OCI-LY1 (cell line): Measurements from ENCODE around the gene BCAR1.

Experiments used
- H2AFZ ChIP-seq: fragments of 200-600 bp; sonication (generic), shearing (Covaris generic); 2 replicates; pipeline ENCODE4 v1.6.0; 2014; ENCODE audit warnings: antibody characterized with exemption, mild to moderate bottlenecking, low read length
- H3F3A ChIP-seq: fragments of 200-600 bp; sonication (generic), shearing (Covaris generic); 2 replicates; pipeline ENCODE4 v1.6.0; 2014; ENCODE audit warnings: mild to moderate bottlenecking, antibody characterized with exemption, low read length, moderate library complexity; ENCODE audit not compliant: insufficient read depth
- H3K27ac ChIP-seq: fragments of 200-600 bp; sonication (generic); 2 replicates; pipeline ENCODE4 v1.5.1; 2014; ENCODE audit warnings: low read length, mixed run types, mild to moderate bottlenecking, low read depth; ENCODE audit not compliant: poor library complexity, severe bottlenecking
- H3K27me3 ChIP-seq: fragments of 200-600 bp; sonication (generic); 2 replicates; pipeline ENCODE4 v1.6.0; 2014; ENCODE audit warnings: antibody characterized with exemption, mild to moderate bottlenecking, low read length, moderate library complexity; ENCODE audit not compliant: insufficient read depth
- H3K36me3 ChIP-seq: fragments of 200-600 bp; sonication (generic); 2 replicates; pipeline ENCODE4 v1.6.1; 2014; ENCODE audit warnings: mild to moderate bottlenecking, antibody characterized with exemption, low read length, moderate library complexity, mixed read lengths; ENCODE audit not compliant: insufficient read depth
- H3K4me1 ChIP-seq: fragments of 200-600 bp; sonication (generic); 2 replicates; pipeline ENCODE4 v1.5.1; 2014; ENCODE audit warnings: mild to moderate bottlenecking, low read length, moderate library complexity; ENCODE audit not compliant: insufficient read depth, severe bottlenecking
- H3K4me2 ChIP-seq: fragments of 200-600 bp; sonication (generic), shearing (Covaris generic); 2 replicates; pipeline ENCODE4 v1.6.1; 2014; ENCODE audit warnings: low read length
- H3K4me3 ChIP-seq: fragments of 200-600 bp; sonication (generic); 2 replicates; pipeline ENCODE4 v1.5.1; 2014; ENCODE audit warnings: low read length, low read depth, mild to moderate bottlenecking, mixed read lengths; ENCODE audit not compliant: poor library complexity, severe bottlenecking
- H3K79me2 ChIP-seq: fragments of 200-600 bp; shearing (Covaris generic); 2 replicates; pipeline ENCODE4 v1.6.1; 2016; ENCODE audit warnings: mixed run types, low read length, mixed read lengths; ENCODE audit not compliant: insufficient read depth
- H3K9ac ChIP-seq: fragments of 200-600 bp; sonication (generic), shearing (Covaris generic); 2 replicates; pipeline ENCODE4 v1.6.1; 2014; ENCODE audit warnings: mild to moderate bottlenecking, low read length, mixed read lengths
- H3K9me2 ChIP-seq: fragments of 200-600 bp; sonication (generic), shearing (Covaris generic); 2 replicates; pipeline ENCODE4 v1.6.1; 2014; ENCODE audit warnings: low read depth, mild to moderate bottlenecking, low read length, mixed read lengths
- H3K9me3 ChIP-seq: fragments of 200-600 bp; shearing (Covaris generic); 2 replicates; pipeline ENCODE4 v1.6.1; 2014; ENCODE audit warnings: low read length, mixed read lengths
- H4K20me1 ChIP-seq: fragments of 200-600 bp; sonication (generic), shearing (Covaris generic); 2 replicates; pipeline ENCODE4 v1.6.0; 2016; ENCODE audit warnings: mild to moderate bottlenecking, low read length; ENCODE audit not compliant: insufficient read depth
- CTCF ChIP-seq: fragments of 200-600 bp; sonication (generic), shearing (Covaris generic); IDR thresholded peaks from 2 replicates; pipeline ENCODE4 v1.5.1; 2017; ENCODE audit warnings: mild to moderate bottlenecking, antibody characterized with exemption, low read length, moderate library complexity, mixed read lengths
- EZH2 ChIP-seq: fragments of 200-600 bp; sonication (generic), shearing (Covaris generic); IDR thresholded peaks from 2 replicates; pipeline ENCODE4 v1.8.0; 2017; ENCODE audit warnings: borderline replicate concordance, mixed run types, mild to moderate bottlenecking, antibody characterized with exemption, low read length, moderate library complexity, mixed read lengths

Gene BCAR1

GRCh38 chr16:75266738-75267630, 15.6 kb upstream of the BCAR1 start:
- Histone ChIP-seq H3K4me3 (no peak overlapping the region), H2AFZ (no peak overlapping the region), H3K79me2 (no peaks in the 10 kb centered on the region), H3F3A (no peaks in the 10 kb centered on the region), H3K9me2 (no peaks in the 10 kb centered on the region), H3K9ac (no peak overlapping the region), H3K4me2 (peak overlapping the region; percentile 88; the same call in 1 of the 2 replicates), H3K4me1 (peaks cover 15% of the 10 kb centered on the region), H4K20me1 (no peaks in the 10 kb centered on the region), H3K27ac (no peak overlapping the region), H3K36me3 (no peaks in the 10 kb centered on the region), H3K27me3 (0 out of 2 replicates have a peak, but pooled peaks cover 9% of the 10 kb centered on the region), H3K9me3 (no peaks in the 10 kb centered on the region)
- TF ChIP-seq EZH2 (no peak), CTCF (no peak)

GRCh38 chr16:75265911-75266701, 14.7 kb upstream of the BCAR1 start:
- H2AFZ ChIP-seq = peak overlapping the region; percentile 43; the same call in 1 of the 2 replicates

More at GRCh38 chr16:75265911-75266701, 14.7 kb upstream of the BCAR1 start:
- TF ChIP-seq EZH2 (no peak), CTCF (no peak)
- Histone ChIP-seq H3K79me2 (no peaks in the 10 kb centered on the region), H3K27me3 (0 out of 2 replicates have a peak, but pooled peaks cover 9% of the 10 kb centered on the region), H3K36me3 (no peaks in the 10 kb centered on the region), H3K4me1 (peaks cover 15% of the 10 kb centered on the region), H3K27ac (no peak overlapping the region), H3K4me2 (peak overlapping the region; percentile 88), H3K9me3 (no peaks in the 10 kb centered on the region), H3K9me2 (no peaks in the 10 kb centered on the region), H4K20me1 (no peaks in the 10 kb centered on the region), H3K4me3 (peak overlapping the region; percentile 80), H3K9ac (peak overlapping the region; percentile 66), H3F3A (no peaks in the 10 kb centered on the region)
